H1 (cell line): ENCODE measurements around the gene TRIM61. TPM values are rescaled to one million over a fixed set of nuclear protein-coding genes. Genes with fewer than 3 reads are reported as not detected.
"Not testable (repeated sequence)": the region's sequence is repeated elsewhere in the genome, so short reads cannot be mapped to it uniquely, and the experiment has no call there.

Experiments used
- CTCF ChIA-PET: fragments of 300-600 bp; sonication (Branson Sonifier 250); formaldehyde crosslinking; loops from one replicate; lab custom pipeline; 2021; ENCODE audit not compliant: partially characterized antibody; lab: Charles Lee
- POLR2A ChIA-PET: fragments of 300-600 bp; sonication (Branson Sonifier 250); formaldehyde crosslinking; loops from one replicate; lab custom pipeline; 2021; ENCODE audit warnings: inconsistent platforms; ENCODE audit not compliant: partially characterized antibody; lab: Charles Lee
- DNase-seq, 2 experiments: peaks; one replicate each; pipeline versions ENCODE4 v3.0.0 to v3.0.0-alpha.2; 2010 to 2022; ENCODE audit warnings: low spot score in 2 of 2, low read depth in 1 of 2, mixed read lengths in 1 of 2
- FAIRE-seq: peaks from 2 replicates; lab custom pipeline; 2011; peaks lifted over from hg19 to GRCh38; lab: Jason Lieb, UNC
- H2AFZ ChIP-seq: 2 replicates; pipeline ENCODE4 v1.8.1; 2012; ENCODE audit warnings: low read length, inconsistent platforms
- H2AK5ac ChIP-seq: 2 replicates; pipeline ENCODE4 v1.6.1; 2013; ENCODE audit warnings: low read depth, low read length
- H2BK120ac ChIP-seq: replicated peaks from 2 replicates; pipeline ENCODE3; 2013; ENCODE audit warnings: low read depth, low read length, inconsistent platforms
- H2BK12ac ChIP-seq: 2 replicates; pipeline ENCODE4 v1.6.1; 2013; ENCODE audit warnings: low read depth, low read length
- H2BK15ac ChIP-seq: 2 replicates; pipeline ENCODE4 v1.6.1; 2013; ENCODE audit warnings: low read length
- H2BK20ac ChIP-seq: 2 replicates; pipeline ENCODE4 v1.6.1; 2013; ENCODE audit warnings: low read length
- H2BK5ac ChIP-seq: 2 replicates; pipeline ENCODE4 v1.6.1; 2013; ENCODE audit warnings: low read depth, low read length
- H3K14ac ChIP-seq: 2 replicates; pipeline ENCODE4 v1.6.1; 2013; ENCODE audit warnings: inconsistent platforms; ENCODE audit not compliant: insufficient read length
- H3K18ac ChIP-seq: 2 replicates; pipeline ENCODE4 v1.6.1; 2013; ENCODE audit warnings: low read length; ENCODE audit errors: extremely low read depth
- H3K23ac ChIP-seq: 2 replicates; pipeline ENCODE4 v1.6.1; 2013; ENCODE audit warnings: inconsistent platforms; ENCODE audit not compliant: insufficient read length
- H3K23me2 ChIP-seq: 2 replicates; pipeline ENCODE4 v1.6.1; 2013; ENCODE audit warnings: low read depth, low read length
- H3K27ac ChIP-seq: 2 replicates; pipeline ENCODE4 v1.6.1; 2011; ENCODE audit warnings: low read depth, low read length, inconsistent platforms
- H3K27me3 ChIP-seq, 4 experiments: replicated peaks in 1 of 4; 1 replicate in 1 of 4; 2 replicates in 3 of 4; pipeline versions ENCODE4 v1.6.1 to v1.8.1; 2011 to 2013; ENCODE audit warnings: low read length in 3 of 4, mild to moderate bottlenecking in 3 of 4, inconsistent platforms in 2 of 4, mixed read lengths in 2 of 4, moderate library complexity in 1 of 4; ENCODE audit not compliant: control insufficient read depth in 3 of 4, insufficient read depth in 3 of 4; ENCODE audit errors: extremely low read depth in 1 of 4
- H3K36me3 ChIP-seq, 4 experiments: 2 replicates each; pipeline versions ENCODE4 v1.6.1 to v1.8.1; 2011 to 2013; ENCODE audit warnings: mild to moderate bottlenecking in 4 of 4, low read length in 3 of 4, moderate library complexity in 2 of 4, control low read depth in 1 of 4, inconsistent platforms in 1 of 4; ENCODE audit not compliant: insufficient read depth in 4 of 4, control insufficient read depth in 2 of 4
- H3K4ac ChIP-seq: replicated peaks from 2 replicates; pipeline ENCODE3; 2013; ENCODE audit warnings: low read length, low read depth, mixed read lengths, inconsistent platforms; ENCODE audit not compliant: insufficient read length
- H3K4me1 ChIP-seq, 4 experiments: replicated peaks in 1 of 4; 1 replicate in 1 of 4; 2 replicates in 3 of 4; pipeline versions ENCODE4 v1.6.1 to v1.8.1; 2011 to 2013; ENCODE audit warnings: low read length in 3 of 4, inconsistent platforms in 2 of 4, mixed read lengths in 1 of 4; ENCODE audit not compliant: insufficient read depth in 4 of 4, control insufficient read depth in 3 of 4
- H3K4me2 ChIP-seq, 2 experiments: 2 replicates each; pipeline versions ENCODE4 v1.6.1 to v1.8.1; 2011 to 2013; ENCODE audit warnings: low read depth in 2 of 2, low read length in 2 of 2, control low read depth in 1 of 2, inconsistent platforms in 1 of 2, mild to moderate bottlenecking in 1 of 2; ENCODE audit not compliant: insufficient read depth in 1 of 2
- H3K4me3 ChIP-seq, 4 experiments: fragments of 200-600, 300-600 bp in 1 of 4; sonication (generic), shearing (Covaris generic), sonication (Bioruptor Twin) in 1 of 4; 2 replicates each; pipeline versions ENCODE4 v1.5.1 to v1.8.1; 2011 to 2016; ENCODE audit warnings: low read length in 4 of 4, low read depth in 3 of 4, control low read depth in 2 of 4, inconsistent platforms in 2 of 4, mild to moderate bottlenecking in 2 of 4, mixed read lengths in 1 of 4, moderate library complexity in 1 of 4; ENCODE audit not compliant: insufficient read depth in 2 of 4; ENCODE audit errors: extremely low read depth in 1 of 4
- H3K56ac ChIP-seq: replicated peaks from 2 replicates; pipeline ENCODE3; 2013; ENCODE audit warnings: low read depth, mild to moderate bottlenecking, mixed read lengths, low read length, inconsistent platforms; ENCODE audit not compliant: insufficient read length
- H3K79me1 ChIP-seq: 2 replicates; pipeline ENCODE4 v1.6.1; 2013; ENCODE audit warnings: low read depth, low read length, control low read depth
- H3K79me2 ChIP-seq, 2 experiments: 2 replicates each; pipeline versions ENCODE4 v1.6.1 to v1.8.1; 2012 to 2013; ENCODE audit warnings: low read length in 2 of 2, mild to moderate bottlenecking in 2 of 2, inconsistent platforms in 1 of 2; ENCODE audit not compliant: insufficient read depth in 2 of 2, control insufficient read depth in 1 of 2
- H3K9ac ChIP-seq, 4 experiments: replicated peaks in 1 of 4; 1 replicate in 1 of 4; 2 replicates in 3 of 4; pipeline versions ENCODE4 v1.6.1 to v1.8.1; 2011 to 2013; ENCODE audit warnings: low read depth in 3 of 4, low read length in 3 of 4, control low read depth in 2 of 4, mild to moderate bottlenecking in 2 of 4, moderate library complexity in 2 of 4, inconsistent platforms in 1 of 4; ENCODE audit errors: extremely low read depth in 1 of 4
- H3K9me3 ChIP-seq, 2 experiments: 2 replicates each; pipeline versions ENCODE4 v1.6.1 to v1.8.1; 2012 to 2013; ENCODE audit warnings: mild to moderate bottlenecking in 2 of 2, moderate library complexity in 2 of 2, control low read depth in 1 of 2, inconsistent platforms in 1 of 2, low read depth in 1 of 2, low read length in 1 of 2, mixed read lengths in 1 of 2; ENCODE audit not compliant: insufficient read depth in 2 of 2
- H4K20me1 ChIP-seq, 2 experiments: replicated peaks in 1 of 2; 2 replicates each; pipeline versions ENCODE3 to v1.8.1; 2011 to 2013; ENCODE audit warnings: inconsistent platforms in 2 of 2, low read length in 2 of 2, mild to moderate bottlenecking in 1 of 2; ENCODE audit not compliant: insufficient read depth in 2 of 2, control insufficient read depth in 1 of 2
- H4K5ac ChIP-seq: 2 replicates; pipeline ENCODE4 v1.6.1; 2013; ENCODE audit warnings: low read length, low read depth, mixed read lengths, inconsistent platforms; ENCODE audit not compliant: insufficient read length
- H4K8ac ChIP-seq: 2 replicates; pipeline ENCODE4 v1.8.0; 2013; ENCODE audit warnings: mild to moderate bottlenecking, moderate library complexity, low read length, inconsistent platforms; ENCODE audit not compliant: insufficient read depth; ENCODE audit errors: extremely low read depth
- H4K91ac ChIP-seq: replicated peaks from 2 replicates; pipeline ENCODE3; 2013; ENCODE audit warnings: low read length, mixed read lengths, inconsistent platforms; ENCODE audit not compliant: insufficient read length
- WGBS, 2 experiments: shearing (Covaris generic) in 1 of 2; methylation state at CpG; one replicate each; pipeline versions ENCODE4 v1.1.6 to v1.1.7; 2013 to 2015; ENCODE audit warnings: low lambda C conversion rate in 2 of 2, mixed read lengths in 2 of 2, inconsistent platforms in 1 of 2, low coverage in 1 of 2, missing lambda C conversion rate in 1 of 2; ENCODE audit not compliant: insufficient replicate concordance in 2 of 2, insufficient coverage in 1 of 2, insufficient read length in 1 of 2; ENCODE audit errors: extremely low coverage in 1 of 2, missing lambda C conversion rate in 1 of 2; 5-methylcytosine and 5-hydroxymethylcytosine counted together
- polyA plus RNA-seq, 7 experiments: library from polyadenylated mRNA; depleted of rRNA in 3 of 7; stranded (reverse) in 5 of 7; unstranded in 2 of 7; fragments of >200 nt in 5 of 7; fragments of 200-250 nt in 2 of 7; gene quantifications; 1 replicate in 5 of 7; 2 replicates in 1 of 7; 4 replicates in 1 of 7; pipeline versions ENCODE4 v1.2.1 to v1.2.3, GENCODE V29; 2011 to 2013; ENCODE audit warnings: missing spikeins in 2 of 7, mixed read lengths in 2 of 7
- total RNA-seq: library from RNA; stranded (reverse); fragmentation: NEBNext Ultra II Directional; extraction: Animal tissue kit (Norgen Biotek cat#: 25700); gene quantifications from 2 replicates; pipeline ENCODE4 v1.2.1, GENCODE V29; 2021

TRIM61 gene
- total and polyA plus RNA-seq, 2 of the 8 experiments (the other 6 are each of a cell fraction or from before 2014, with no cell fraction given): 0.18 to 5.0 TPM

DNA sequence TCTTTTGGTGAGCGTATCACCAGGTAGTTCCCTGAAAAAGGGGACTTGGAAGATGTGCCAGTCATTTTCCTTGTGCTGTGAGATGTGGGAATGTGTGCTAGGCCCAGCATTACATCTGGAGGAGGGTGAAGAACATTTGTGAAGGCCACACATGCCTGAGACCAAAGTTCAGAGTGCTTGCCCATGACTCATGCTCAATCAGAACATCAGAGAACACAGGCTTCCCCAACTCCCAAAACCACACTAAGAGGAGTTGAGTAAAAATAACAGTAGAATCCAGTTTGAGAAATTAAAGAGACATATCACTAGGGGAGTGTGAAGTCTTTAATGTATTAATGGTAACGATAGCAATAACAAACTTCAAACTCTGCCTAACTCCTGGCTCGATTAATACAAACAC, 18.0 kb downstream of the TRIM61 start:
- H3K18ac ChIP-seq, POLR2A ChIA-PET, H3K9me3 ChIP-seq, H3K9ac ChIP-seq, H2AFZ ChIP-seq, H3K79me1 ChIP-seq, H3K23ac ChIP-seq, H3K4me1 ChIP-seq, H3K4me3 ChIP-seq, H3K36me3 ChIP-seq, H3K56ac ChIP-seq, CTCF ChIA-PET, H2AK5ac ChIP-seq, H3K14ac ChIP-seq, H4K8ac ChIP-seq, H3K4me2 ChIP-seq, H4K5ac ChIP-seq, H4K91ac ChIP-seq, H3K23me2 ChIP-seq, H2BK12ac ChIP-seq, H3K4ac ChIP-seq, FAIRE-seq, H3K79me2 ChIP-seq, H2BK20ac ChIP-seq, H2BK120ac ChIP-seq, H4K20me1 ChIP-seq, DNase-seq, H2BK15ac ChIP-seq, H3K27ac ChIP-seq, H3K27me3 ChIP-seq, H2BK5ac ChIP-seq: not testable (repeated sequence)
- WGBS, 2 experiments: 57% methylated on average over 2 of the region's 3 CpGs; no CpG with 5 or more reads in 1 of the 2 experiments
